ENCODE measurements around the gene RSPO4. TPM values are rescaled to one million over a fixed set of nuclear protein-coding genes. Genes with fewer than 3 reads are reported as not detected.

Gene RSPO4
- total and polyA plus RNA-seq, 2 donors (not counting 1 experiment from before 2014, with no cell fraction given) = not detected

DNA sequence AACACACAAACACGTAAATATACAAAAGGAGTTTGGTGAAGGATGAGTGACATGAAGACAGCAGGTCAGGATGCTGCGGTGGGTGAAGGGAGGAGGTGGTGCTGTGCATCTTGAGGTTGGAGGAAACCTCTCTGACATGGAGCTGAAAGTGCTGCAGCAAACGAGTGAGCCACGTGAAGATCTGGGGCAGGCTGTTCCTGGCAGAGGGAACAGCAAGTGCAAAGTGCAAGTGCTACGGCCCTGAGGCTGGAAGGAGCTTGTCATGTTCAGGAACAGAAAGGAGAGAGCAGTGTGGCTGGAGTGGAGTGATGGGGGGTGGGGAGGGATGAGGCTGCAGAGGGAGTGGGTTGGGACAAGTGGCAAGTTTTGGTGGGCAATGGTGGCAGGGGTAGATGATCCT is 61.2 kb downstream of the RSPO4 start:
- Histone ChIP-seq H3K9me3 (ENCODE audit: control insufficient read depth, insufficient read depth, low read depth, low read length) (no peaks in the 10 kb centered on the region), H2AFZ (ENCODE audit: low read length) (no peak overlapping the region), H3K36me3 (ENCODE audit: control insufficient read depth, insufficient read depth, low read length) (no peaks in the 10 kb centered on the region), H3K27ac (ENCODE audit: insufficient read depth, low read length) (no peak overlapping the region), H3K9ac (ENCODE audit: insufficient read depth, low read length) (no peak overlapping the region), H4K20me1 (ENCODE audit: control insufficient read depth, extremely low read depth, insufficient read depth, low read length) (no peaks in the 10 kb centered on the region), H3K79me2 (ENCODE audit: control insufficient read depth, insufficient read depth, low read length) (no peaks in the 10 kb centered on the region), H3K27me3 (ENCODE audit: control insufficient read depth, insufficient read depth, low read length) (no peaks in the 10 kb centered on the region), H3K4me1 (ENCODE audit: control insufficient read depth, extremely low read depth, insufficient read depth, low read length) (no peaks in the 10 kb centered on the region), H3K4me3 (replicated peaks in 1 of 4; ENCODE audit: control extremely low read depth in 1 of 4, insufficient read depth in 1 of 4, low read depth in 3 of 4, low read length in 4 of 4) (no peak overlapping the region), H3K4me2 (ENCODE audit: extremely low read depth, insufficient read depth, low read length) (no peak overlapping the region)
- no peak for DNase-seq (ENCODE audit: low read depth in 2 of 2)
- TF ChIP-seq, protein P1, sequence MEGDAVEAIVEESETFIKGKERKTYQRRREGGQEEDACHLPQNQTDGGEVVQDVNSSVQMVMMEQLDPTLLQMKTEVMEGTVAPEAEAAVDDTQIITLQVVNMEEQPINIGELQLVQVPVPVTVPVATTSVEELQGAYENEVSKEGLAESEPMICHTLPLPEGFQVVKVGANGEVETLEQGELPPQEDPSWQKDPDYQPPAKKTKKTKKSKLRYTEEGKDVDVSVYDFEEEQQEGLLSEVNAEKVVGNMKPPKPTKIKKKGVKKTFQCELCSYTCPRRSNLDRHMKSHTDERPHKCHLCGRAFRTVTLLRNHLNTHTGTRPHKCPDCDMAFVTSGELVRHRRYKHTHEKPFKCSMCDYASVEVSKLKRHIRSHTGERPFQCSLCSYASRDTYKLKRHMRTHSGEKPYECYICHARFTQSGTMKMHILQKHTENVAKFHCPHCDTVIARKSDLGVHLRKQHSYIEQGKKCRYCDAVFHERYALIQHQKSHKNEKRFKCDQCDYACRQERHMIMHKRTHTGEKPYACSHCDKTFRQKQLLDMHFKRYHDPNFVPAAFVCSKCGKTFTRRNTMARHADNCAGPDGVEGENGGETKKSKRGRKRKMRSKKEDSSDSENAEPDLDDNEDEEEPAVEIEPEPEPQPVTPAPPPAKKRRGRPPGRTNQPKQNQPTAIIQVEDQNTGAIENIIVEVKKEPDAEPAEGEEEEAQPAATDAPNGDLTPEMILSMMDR (conservative IDR thresholded peaks at IDR 0.05 in 1 of 2, IDR thresholded peaks at IDR 0.05 in 1 of 2; ENCODE audit: low read depth in 1 of 2, low read length in 2 of 2) = no peak
- TF ChIP-seq EZH2 (IDR thresholded peaks at IDR 0.05; ENCODE audit: low read length, missing control alignments) = no peak

DNA sequence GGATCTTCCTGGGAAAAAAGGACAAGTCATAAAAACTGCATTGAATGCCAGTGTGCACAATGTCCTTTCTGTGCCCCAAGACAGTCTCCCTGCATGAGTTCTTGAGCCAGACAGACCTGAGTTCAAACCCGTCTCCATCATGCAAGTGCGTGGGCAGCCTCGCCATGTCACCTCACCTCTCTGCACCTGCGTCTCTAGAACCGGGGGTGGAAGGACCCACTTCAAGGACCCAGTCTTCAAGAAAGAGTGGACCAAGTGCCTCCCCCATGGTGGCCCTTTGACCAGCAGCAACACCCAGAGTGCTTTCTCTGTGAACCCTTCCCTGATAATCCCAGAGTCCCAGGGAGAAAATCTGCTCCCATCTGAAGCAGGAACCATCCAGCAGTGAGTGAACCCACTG is 62.5 kb downstream of the RSPO4 start:
- Histone ChIP-seq H3K27ac (ENCODE audit: insufficient read depth, low read length) (no peak overlapping the region), H2AFZ (ENCODE audit: low read length) (no peak overlapping the region), H3K9ac (ENCODE audit: insufficient read depth, low read length) (no peak overlapping the region), H3K4me2 (ENCODE audit: extremely low read depth, insufficient read depth, low read length) (no peak overlapping the region), H3K4me1 (ENCODE audit: control insufficient read depth, extremely low read depth, insufficient read depth, low read length) (no peaks in the 10 kb centered on the region), H3K4me3 (replicated peaks in 1 of 4; ENCODE audit: control extremely low read depth in 1 of 4, insufficient read depth in 1 of 4, low read depth in 3 of 4, low read length in 4 of 4) (no peak overlapping the region), H3K9me3 (ENCODE audit: control insufficient read depth, insufficient read depth, low read depth, low read length) (no peaks in the 10 kb centered on the region), H3K27me3 (ENCODE audit: control insufficient read depth, insufficient read depth, low read length) (no peaks in the 10 kb centered on the region), H3K36me3 (ENCODE audit: control insufficient read depth, insufficient read depth, low read length) (no peaks in the 10 kb centered on the region), H4K20me1 (ENCODE audit: control insufficient read depth, extremely low read depth, insufficient read depth, low read length) (no peaks in the 10 kb centered on the region), H3K79me2 (ENCODE audit: control insufficient read depth, insufficient read depth, low read length) (no peaks in the 10 kb centered on the region)
- no peak for TF ChIP-seq EZH2 (IDR thresholded peaks at IDR 0.05; ENCODE audit: low read length, missing control alignments)
- TF ChIP-seq, protein P1 (conservative IDR thresholded peaks at IDR 0.05 in 1 of 2, IDR thresholded peaks at IDR 0.05 in 1 of 2; ENCODE audit: low read depth in 1 of 2, low read length in 2 of 2) = no peak
- DNase-seq (ENCODE audit: low read depth in 2 of 2) = no peak

DNA sequence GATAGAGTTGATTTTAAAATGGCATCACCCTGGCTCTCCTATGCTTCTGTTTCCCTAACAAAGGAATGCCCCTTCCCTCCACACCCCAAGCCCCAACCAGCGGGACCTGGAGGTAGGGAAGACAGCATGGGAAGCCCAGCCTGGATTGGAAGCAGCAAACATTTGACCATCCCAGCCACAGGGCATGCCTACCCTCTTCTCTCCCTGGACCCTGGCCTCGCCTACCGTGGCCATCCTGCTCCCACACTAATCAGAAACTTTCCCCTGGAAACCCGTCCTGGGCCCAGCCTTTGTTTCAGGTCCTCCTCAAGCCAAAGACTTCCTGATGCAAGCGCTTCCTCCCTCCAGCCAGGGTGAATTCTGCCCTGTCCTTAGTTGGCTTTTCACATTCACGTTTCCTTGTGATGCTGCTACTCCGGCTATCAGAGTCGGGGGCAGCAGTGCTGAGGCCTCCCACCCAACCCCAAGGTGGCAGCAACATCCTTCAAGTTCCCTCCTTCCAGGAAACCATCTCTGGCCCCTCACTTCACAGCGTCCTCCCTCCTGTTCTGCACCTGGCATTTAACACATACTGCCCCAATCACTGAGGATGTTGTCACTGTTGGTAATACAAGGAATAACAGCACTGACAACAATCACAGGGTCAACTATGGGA is 67.8 kb downstream of the RSPO4 start:
- Histone ChIP-seq H3K4me2 (ENCODE audit: extremely low read depth, insufficient read depth, low read length) (no peak overlapping the region), H3K4me3 (replicated peaks in 1 of 4; ENCODE audit: control extremely low read depth in 1 of 4, insufficient read depth in 1 of 4, low read depth in 3 of 4, low read length in 4 of 4) (no peak overlapping the region), H3K27ac (ENCODE audit: insufficient read depth, low read length) (no peak overlapping the region), H3K9ac (ENCODE audit: insufficient read depth, low read length) (no peak overlapping the region), H3K4me1 (ENCODE audit: control insufficient read depth, extremely low read depth, insufficient read depth, low read length) (no peaks in the 10 kb centered on the region), H3K79me2 (ENCODE audit: control insufficient read depth, insufficient read depth, low read length) (no peaks in the 10 kb centered on the region), H2AFZ (ENCODE audit: low read length) (no peak overlapping the region), H3K36me3 (ENCODE audit: control insufficient read depth, insufficient read depth, low read length) (no peaks in the 10 kb centered on the region), H3K9me3 (ENCODE audit: control insufficient read depth, insufficient read depth, low read depth, low read length) (no peaks in the 10 kb centered on the region), H3K27me3 (ENCODE audit: control insufficient read depth, insufficient read depth, low read length) (no peaks in the 10 kb centered on the region), H4K20me1 (ENCODE audit: control insufficient read depth, extremely low read depth, insufficient read depth, low read length) (no peaks in the 10 kb centered on the region)
- TF ChIP-seq, protein P1 (conservative IDR thresholded peaks at IDR 0.05 in 1 of 2, IDR thresholded peaks at IDR 0.05 in 1 of 2; ENCODE audit: low read depth in 1 of 2, low read length in 2 of 2) = no peak
- no peak for DNase-seq (ENCODE audit: low read depth in 2 of 2)

Data from fibroblast of lung (primary cell).